PC-9 (cell line): ENCODE data around the gene NAXD. TPM values are rescaled to one million over a fixed set of nuclear protein-coding genes. Genes with fewer than 3 reads are reported as not detected.
"Not testable (repeated sequence)": the region's sequence is repeated elsewhere in the genome, so short reads cannot be mapped to it uniquely, and the experiment has no call there.

ENCODE experiments used
- BruUV-seq: library from RNA; stranded (reverse); fragments of 400-500 nt; replicated peaks from 2 replicates; lab custom pipeline; 2021; lab: Mats Ljungman, UMichigan
- CTCF ChIA-PET: fragments of 300-600 bp; sonication (Branson Sonifier 250); formaldehyde crosslinking; loops from one replicate; lab custom pipeline; 2022; ENCODE audit warnings: antibody characterized with exemption; lab: Charles Lee
- POLR2A ChIA-PET: fragments of 300-600 bp; sonication (Branson Sonifier 250); formaldehyde crosslinking; loops from one replicate; lab custom pipeline; 2022; ENCODE audit warnings: antibody characterized with exemption; ENCODE audit not compliant: unreplicated experiment; lab: Charles Lee
- DNase-seq, 2 experiments: peaks; one replicate each; pipeline versions ENCODE4 v3.0.0 to v3.0.0-alpha.2; 2015 to 2022; ENCODE audit warnings: mixed read lengths in 1 of 2
- H2AFZ ChIP-seq: fragments of 200-600 bp; sonication (generic); 2 replicates; pipeline ENCODE4 v1.8.1; 2017; ENCODE audit warnings: antibody characterized with exemption
- H3F3A ChIP-seq: fragments of 200-600 bp; sonication (generic); 2 replicates; pipeline ENCODE4 v1.8.1; 2017; ENCODE audit warnings: antibody characterized with exemption, mild to moderate bottlenecking, low read depth; ENCODE audit not compliant: insufficient read depth
- H3K27ac ChIP-seq: fragments of 200-600 bp; sonication (generic); 2 replicates; pipeline ENCODE4 v1.6.1; 2016; ENCODE audit warnings: mixed run types
- H3K27me3 ChIP-seq: fragments of 200-600 bp; sonication (generic); 2 replicates; pipeline ENCODE4 v1.6.1; 2016; ENCODE audit warnings: low read depth, mixed run types; ENCODE audit not compliant: insufficient read depth
- H3K36me3 ChIP-seq: fragments of 200-600 bp; sonication (generic); 2 replicates; pipeline ENCODE4 v1.6.1; 2016; ENCODE audit warnings: low read depth, mixed run types
- H3K4me1 ChIP-seq: fragments of 200-600 bp; sonication (generic); replicated peaks from 2 replicates; pipeline ENCODE4 v1.6.1; 2016; ENCODE audit warnings: mixed run types; ENCODE audit not compliant: insufficient read depth
- H3K4me2 ChIP-seq: fragments of 200-600 bp; sonication (generic); 2 replicates; pipeline ENCODE4 v1.6.1; 2017; ENCODE audit warnings: mixed run types
- H3K4me3 ChIP-seq: fragments of 200-600 bp; sonication (generic); 2 replicates; pipeline ENCODE4 v1.6.1; 2016; ENCODE audit warnings: mixed run types
- H3K79me2 ChIP-seq: fragments of 200-600 bp; sonication (generic); 2 replicates; pipeline ENCODE4 v1.6.1; 2017; ENCODE audit warnings: low read depth, mixed run types
- H3K9me2 ChIP-seq: fragments of 200-600 bp; sonication (generic); 2 replicates; pipeline ENCODE4 v1.8.1; 2017; ENCODE audit warnings: mild to moderate bottlenecking; ENCODE audit not compliant: insufficient read depth
- H3K9me3 ChIP-seq: fragments of 200-600 bp; sonication (generic); 2 replicates; pipeline ENCODE4 v1.8.1; 2016; ENCODE audit warnings: low read depth; ENCODE audit not compliant: insufficient read depth
- H4K20me1 ChIP-seq: fragments of 200-600 bp; sonication (generic); 2 replicates; pipeline ENCODE4 v1.8.1; 2017; ENCODE audit not compliant: insufficient read depth
- CTCF ChIP-seq: fragments of 200-600 bp; sonication (generic); conservative IDR thresholded peaks from 2 replicates; pipeline ENCODE4 v1.6.1; 2017; ENCODE audit warnings: mixed run types, antibody characterized with exemption, mild to moderate bottlenecking, moderate library complexity
- EZH2 ChIP-seq: fragments of 200-600 bp; sonication (generic); IDR thresholded peaks from 2 replicates; pipeline ENCODE4 v1.8.0; 2017; ENCODE audit warnings: antibody characterized with exemption, low read depth
- intact Hi-C: fragments of 100-400 bp; cut with micrococcal nuclease; formaldehyde crosslinking; loops from one replicate; pipeline ENCODE4 v1.10.0; 2022; ENCODE audit not compliant: unreplicated experiment
- total RNA-seq: library from RNA; stranded (reverse); gene quantifications from 2 replicates; pipeline ENCODE4 v1.2.3, GENCODE V29; 2021

Gene NAXD
- total RNA-seq, 1 experiment from 2014 or later, result 30.2 TPM

DNA sequence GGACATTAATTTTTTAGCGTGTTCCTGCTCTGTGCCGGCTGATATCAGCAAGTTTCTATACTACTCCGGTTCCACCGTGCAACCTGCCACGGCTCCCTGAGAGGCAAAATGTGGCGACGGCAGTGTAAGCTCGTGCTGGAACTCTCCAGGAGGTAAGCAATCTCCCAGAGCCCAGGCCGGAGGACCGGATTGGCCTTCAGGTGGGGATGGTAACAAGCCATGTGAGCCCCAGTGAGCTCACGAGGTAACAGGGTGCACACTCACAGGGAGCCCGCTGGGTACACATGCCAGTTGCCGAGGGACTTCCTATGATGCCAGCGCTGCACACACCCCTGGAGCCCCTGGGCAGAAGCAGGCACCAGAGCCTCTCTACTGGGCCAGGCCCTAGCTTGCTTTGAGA, 38.5 kb downstream of the NAXD start:
- intact Hi-C loops, result no loop called here
- POLR2A ChIA-PET, result no interaction called here

DNA sequence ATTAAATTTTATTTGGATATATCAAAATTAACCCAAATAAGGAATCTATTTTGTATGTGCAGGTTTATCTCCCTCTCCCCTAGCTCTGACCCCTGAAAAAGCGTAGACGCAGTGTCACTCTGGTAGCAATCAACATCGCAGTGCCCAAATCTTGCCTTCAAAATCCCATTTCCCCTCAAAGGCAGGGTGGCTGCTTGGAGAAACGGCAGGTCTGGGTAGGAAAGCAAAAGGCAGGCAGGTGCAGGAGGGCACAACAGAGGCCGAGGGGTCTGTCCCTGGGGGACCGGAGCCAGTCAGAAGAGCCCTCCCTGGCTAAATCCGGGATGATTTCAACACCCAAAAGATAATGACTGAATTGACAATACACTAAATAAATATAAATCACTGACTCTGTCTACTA, 41.9 kb downstream of the NAXD start:
- TF ChIP-seq CTCF (no peak), EZH2 (no peak)
- Histone ChIP-seq H3K79me2 (no peaks in the 10 kb centered on the region), H3K4me3 (no peak overlapping the region), H3K4me1 (no peaks in the 10 kb centered on the region), H3F3A (no peaks in the 10 kb centered on the region), H3K27ac (no peak overlapping the region), H4K20me1 (no peaks in the 10 kb centered on the region), H3K9me2 (no peaks in the 10 kb centered on the region), H3K36me3 (peaks cover 15% of the 10 kb centered on the region; the same call in 1 of the 2 replicates), H3K4me2 (no peak overlapping the region), H2AFZ (no peak overlapping the region), H3K27me3 (no peaks in the 10 kb centered on the region), H3K9me3 (no peaks in the 10 kb centered on the region)
- no peak for DNase-seq
- ChIA-PET CTCF (no interaction called here), POLR2A (interaction anchor here (0.6 kb wide), 1 partner anchor 556 kb away, joined by 3 read pairs; no protein-coding TSS in a partner anchor)
- BruUV-seq, result no TSS peak
- intact Hi-C loops, result no loop called here

More for the DNA sequence above, 38.5 kb downstream of the NAXD start:
- Histone ChIP-seq H3K4me3 (no peak overlapping the region), H3K4me2 (no peak overlapping the region), H2AFZ (no peak overlapping the region), H3K36me3 (no peaks in the 10 kb centered on the region), H3K27ac (no peak overlapping the region), H3K9me3 (no peaks in the 10 kb centered on the region), H4K20me1 (no peaks in the 10 kb centered on the region), H3K4me1 (no peaks in the 10 kb centered on the region), H3K27me3 (no peaks in the 10 kb centered on the region), H3F3A (no peaks in the 10 kb centered on the region), H3K79me2 (no peaks in the 10 kb centered on the region), H3K9me2 (no peaks in the 10 kb centered on the region)
- no peak for TF ChIP-seq EZH2
- CTCF ChIA-PET, result interaction anchor here (0.6 kb wide), 1 partner anchor 148 kb away, joined by 6 read pairs; no protein-coding TSS in a partner anchor
- no peak for DNase-seq
- no TSS peak for BruUV-seq

DNA sequence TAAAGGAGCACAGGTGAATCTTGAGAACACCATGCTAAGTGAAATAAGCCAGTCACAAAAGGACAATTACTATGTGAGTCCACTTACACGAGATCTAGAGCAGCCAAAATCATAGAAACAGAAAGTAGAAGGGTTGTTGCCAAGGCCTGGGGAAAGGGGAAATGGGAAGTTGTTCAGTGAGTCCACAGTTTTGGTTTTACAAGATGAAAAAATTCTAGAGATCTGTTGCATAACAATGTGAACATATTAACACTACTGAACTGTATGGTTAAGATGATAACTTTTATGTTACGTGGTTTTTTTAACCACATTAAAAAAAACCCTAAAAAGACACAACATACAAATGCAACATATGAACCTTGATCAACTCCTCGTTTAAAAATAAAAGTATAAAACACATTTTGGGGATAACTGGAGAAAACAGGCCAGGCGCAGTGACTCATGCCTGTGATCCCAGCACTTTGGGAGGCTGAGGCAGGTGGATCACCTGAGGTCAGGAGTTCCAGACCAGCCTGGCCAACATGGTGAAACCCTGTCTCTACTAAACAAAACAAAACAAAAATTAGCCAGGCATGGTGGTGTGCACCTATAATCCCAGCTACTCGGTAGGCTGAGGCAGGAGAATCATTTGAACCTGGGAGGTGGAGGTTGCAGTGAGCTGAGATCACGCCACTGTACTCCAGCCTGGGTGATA, 43.0 kb downstream of the NAXD start:
- H3K4me2 ChIP-seq, intact Hi-C loops, CTCF ChIA-PET, H3K27ac ChIP-seq, H3F3A ChIP-seq, H3K9me2 ChIP-seq, BruUV-seq, H3K79me2 ChIP-seq, H3K27me3 ChIP-seq, H3K4me3 ChIP-seq, H3K9me3 ChIP-seq, H4K20me1 ChIP-seq, H3K4me1 ChIP-seq, DNase-seq, H2AFZ ChIP-seq: not testable (repeated sequence)
- peaks cover 20% of the 10 kb centered on the region; the same call in 1 of the 2 replicates for H3K36me3 ChIP-seq
- POLR2A ChIA-PET, result interaction anchor here (0.7 kb wide), 1 partner anchor 23 kb away, joined by 3 read pairs; no protein-coding TSS in a partner anchor

DNA sequence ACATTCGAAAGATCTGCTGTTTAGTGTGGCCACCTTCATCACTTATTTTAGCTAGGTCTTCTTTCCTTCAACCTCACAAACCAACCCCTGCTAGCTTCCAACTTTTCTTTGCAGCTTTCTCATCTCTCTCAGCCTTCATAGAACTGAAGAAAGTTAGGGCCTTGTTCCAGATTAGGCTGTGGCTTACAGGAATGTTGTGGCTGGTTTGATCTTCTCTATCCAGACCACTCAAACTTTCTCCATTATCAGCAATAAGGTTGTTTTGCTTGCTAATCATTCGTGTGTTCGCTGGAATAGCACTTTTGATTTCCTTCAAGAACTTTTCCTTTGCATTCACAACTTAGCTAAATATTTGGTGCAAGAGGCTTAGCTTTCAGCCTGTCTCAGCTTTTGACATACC, 45.9 kb downstream of the NAXD start:
- Histone ChIP-seq H3K79me2 (no peaks in the 10 kb centered on the region), H3K9me3 (no peaks in the 10 kb centered on the region), H3K4me1 (no peaks in the 10 kb centered on the region), H3F3A (no peaks in the 10 kb centered on the region), H4K20me1 (no peaks in the 10 kb centered on the region), H3K4me2 (no peak overlapping the region), H3K9me2 (no peaks in the 10 kb centered on the region), H2AFZ (no peak overlapping the region), H3K4me3 (no peak overlapping the region), H3K27ac (no peak overlapping the region), H3K36me3 (peaks cover 27% of the 10 kb centered on the region; the same call in 1 of the 2 replicates), H3K27me3 (no peaks in the 10 kb centered on the region)
- DNase-seq, result no peak
- no peak for TF ChIP-seq CTCF
- no peak for TF ChIP-seq EZH2
- intact Hi-C loops, result no loop called here
- POLR2A ChIA-PET, result no interaction called here
- no TSS peak for BruUV-seq
- CTCF ChIA-PET, result no interaction called here
